Left colon (tissue), 2 donors: ENCODE measurements around the gene DENND1A. TPM values are rescaled to one million over a fixed set of nuclear protein-coding genes. Genes with fewer than 3 reads are reported as not detected.
A peak's percentile ranks its signal among the peaks of the same experiment; 100 is the strongest.
"Not testable (repeated sequence)": the region's sequence is repeated elsewhere in the genome, so short reads cannot be mapped to it uniquely, and the experiment has no call there.

Experiments
- ATAC-seq: fragments of 200-7000 bp; cut with Tn5 transposase; one replicate; pipeline ENCODE4 v1.9.1; 2020; ENCODE audit warnings: mild to moderate bottlenecking, moderate library complexity
- DNase-seq, 2 donors: peaks; one replicate each; pipeline ENCODE4 v3.0.0-alpha.2; 2020
- intact Hi-C, 2 donors: fragments of 100-400 bp; cut with DNase I in 1 of 2; cut with micrococcal nuclease in 1 of 2; formaldehyde crosslinking; loops; one replicate each; pipeline versions ENCODE4 v1.11.2 to v1.14.0; 2022; cut with DNase I, micrococcal nuclease
- long read RNA-seq: library from polyadenylated mRNA; unstranded; transcript quantifications from one replicate; pipeline ENCODE4 v2.0.0, GENCODE V29; 2021
- total RNA-seq, 2 donors: library from RNA; stranded (reverse); fragmentation: NEBNext Ultra II Directional; extraction: Animal tissue kit (Norgen Biotek cat#: 25700); gene quantifications; one replicate each; pipeline ENCODE4 v1.2.1, GENCODE V29; 2021
- donor health status: DM: no; HTN: no; CAD: no.
- donor health status: DM: yes; HTN: yes; CAD: no.

The DENND1A gene, protein sequence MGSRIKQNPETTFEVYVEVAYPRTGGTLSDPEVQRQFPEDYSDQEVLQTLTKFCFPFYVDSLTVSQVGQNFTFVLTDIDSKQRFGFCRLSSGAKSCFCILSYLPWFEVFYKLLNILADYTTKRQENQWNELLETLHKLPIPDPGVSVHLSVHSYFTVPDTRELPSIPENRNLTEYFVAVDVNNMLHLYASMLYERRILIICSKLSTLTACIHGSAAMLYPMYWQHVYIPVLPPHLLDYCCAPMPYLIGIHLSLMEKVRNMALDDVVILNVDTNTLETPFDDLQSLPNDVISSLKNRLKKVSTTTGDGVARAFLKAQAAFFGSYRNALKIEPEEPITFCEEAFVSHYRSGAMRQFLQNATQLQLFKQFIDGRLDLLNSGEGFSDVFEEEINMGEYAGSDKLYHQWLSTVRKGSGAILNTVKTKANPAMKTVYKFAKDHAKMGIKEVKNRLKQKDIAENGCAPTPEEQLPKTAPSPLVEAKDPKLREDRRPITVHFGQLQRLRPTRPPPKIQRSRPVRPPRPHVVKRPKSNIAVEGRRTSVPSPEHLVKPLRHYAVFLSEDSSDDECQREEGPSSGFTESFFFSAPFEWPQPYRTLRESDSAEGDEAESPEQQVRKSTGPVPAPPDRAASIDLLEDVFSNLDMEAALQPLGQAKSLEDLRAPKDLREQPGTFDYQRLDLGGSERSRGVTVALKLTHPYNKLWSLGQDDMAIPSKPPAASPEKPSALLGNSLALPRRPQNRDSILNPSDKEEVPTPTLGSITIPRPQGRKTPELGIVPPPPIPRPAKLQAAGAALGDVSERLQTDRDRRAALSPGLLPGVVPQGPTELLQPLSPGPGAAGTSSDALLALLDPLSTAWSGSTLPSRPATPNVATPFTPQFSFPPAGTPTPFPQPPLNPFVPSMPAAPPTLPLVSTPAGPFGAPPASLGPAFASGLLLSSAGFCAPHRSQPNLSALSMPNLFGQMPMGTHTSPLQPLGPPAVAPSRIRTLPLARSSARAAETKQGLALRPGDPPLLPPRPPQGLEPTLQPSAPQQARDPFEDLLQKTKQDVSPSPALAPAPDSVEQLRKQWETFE
- 10 to 100 TPM; 28.8 to 36.8 TPM for total RNA-seq
- long read RNA-seq, transcript DENND1A-202 (21 exons, 3,612 nt) = major isoform, 5 of 41 reads
- long read RNA-seq, partial matches to known transcripts = 4 of 41 reads
- long read RNA-seq, other reads (novel, unspliced or antisense) = 32 of 41 reads

DNA sequence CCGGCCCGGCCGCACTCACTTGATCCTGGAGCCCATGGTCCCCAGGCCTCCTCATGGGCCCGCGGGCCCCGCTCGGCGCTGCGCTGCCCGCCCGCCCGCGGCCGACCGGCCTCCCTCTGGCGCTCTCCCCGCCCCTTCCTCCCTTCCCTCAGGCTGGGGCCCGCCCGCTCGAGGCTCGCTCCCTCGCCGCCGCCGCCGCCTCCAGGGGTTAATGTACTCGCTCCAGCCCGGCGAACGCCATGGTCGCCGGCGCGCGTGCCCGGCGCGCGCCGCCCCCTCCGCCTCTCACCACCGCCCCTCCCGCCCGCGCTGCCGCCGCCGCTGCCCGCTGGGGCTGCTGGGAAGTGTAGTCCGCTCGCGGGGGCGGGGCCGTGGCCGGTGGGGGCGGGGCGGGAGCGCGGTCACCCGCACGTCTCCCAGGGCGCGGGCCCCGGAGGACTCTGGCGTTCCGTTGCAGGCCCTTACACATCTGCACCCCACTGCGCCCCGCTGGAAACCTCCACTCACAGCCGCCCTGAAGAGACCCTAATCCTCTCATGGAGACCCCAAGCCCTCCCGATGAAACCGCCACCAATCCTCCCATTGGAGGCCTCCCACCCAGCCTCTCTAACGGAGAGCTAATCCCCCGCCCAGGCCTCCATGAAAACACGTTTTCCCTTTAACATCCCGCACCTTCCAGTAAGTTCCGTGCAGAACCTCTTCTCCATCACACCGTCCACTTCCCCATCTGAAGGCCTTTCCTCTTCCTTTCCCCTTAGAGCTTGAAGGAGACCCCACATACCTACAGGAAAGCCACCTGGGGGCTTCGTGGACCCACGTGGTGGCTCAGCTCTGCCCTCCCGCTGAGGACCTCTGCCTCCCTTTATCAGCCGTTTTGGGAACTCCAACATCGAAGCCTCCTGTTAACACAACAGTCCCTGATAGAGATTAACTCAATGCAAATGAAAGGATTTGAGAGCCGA, at the start of gene DENND1A:
Gene DENND1A, minus strand, starts transcription at position 257 of the 962 bp plus-strand sequence. Its CDS starts 221 bp downstream, at position 36.
- intact Hi-C loops = no loop called here
- peak; percentile 85 for ATAC-seq
- DNase-seq = peak; percentile 90 to 94

DNA sequence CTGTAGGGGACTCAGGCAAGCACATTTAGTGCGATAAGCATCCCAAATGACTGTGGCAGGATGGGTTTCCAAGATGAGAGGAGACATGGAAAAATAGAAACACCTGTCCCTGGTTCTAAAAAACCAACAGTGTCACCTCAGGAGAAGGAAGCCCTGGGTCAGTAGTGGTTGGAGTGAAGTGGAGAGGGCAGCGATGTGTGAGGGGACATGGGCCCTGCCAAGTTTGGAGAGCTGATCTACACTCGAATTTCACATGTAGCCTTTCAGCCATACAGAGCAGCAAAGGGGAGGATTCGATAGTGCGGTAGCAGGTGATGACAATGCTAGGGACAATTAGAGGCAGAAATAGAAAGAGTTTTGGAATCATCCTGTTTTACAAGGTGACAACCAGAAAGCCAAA, 49.1 kb upstream of the DENND1A start:
- DNase-seq = no peak
- intact Hi-C loops = no loop called here
- ATAC-seq = no peak

DNA sequence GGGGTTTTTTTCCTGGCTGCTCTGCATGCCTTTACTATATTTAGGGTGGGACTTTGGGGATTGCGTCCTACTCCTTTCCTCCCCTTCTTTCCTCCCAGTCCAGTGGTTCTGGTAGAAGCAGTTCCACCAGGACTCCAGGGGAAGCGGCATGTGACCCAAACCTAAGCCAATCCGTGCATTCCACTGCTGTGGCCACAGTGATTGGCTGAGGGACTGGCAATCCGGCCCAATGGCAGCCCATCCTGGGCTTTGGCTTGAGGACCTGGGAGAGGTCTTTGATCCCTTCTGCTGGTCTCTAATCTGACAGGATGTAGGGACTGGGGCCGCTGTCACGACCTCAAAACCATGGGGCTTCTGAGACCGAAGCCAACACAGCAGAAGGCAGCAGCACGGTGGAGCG, 46.7 kb upstream of the DENND1A start:
- intact Hi-C loops, ATAC-seq, DNase-seq: not testable (repeated sequence)

DNA sequence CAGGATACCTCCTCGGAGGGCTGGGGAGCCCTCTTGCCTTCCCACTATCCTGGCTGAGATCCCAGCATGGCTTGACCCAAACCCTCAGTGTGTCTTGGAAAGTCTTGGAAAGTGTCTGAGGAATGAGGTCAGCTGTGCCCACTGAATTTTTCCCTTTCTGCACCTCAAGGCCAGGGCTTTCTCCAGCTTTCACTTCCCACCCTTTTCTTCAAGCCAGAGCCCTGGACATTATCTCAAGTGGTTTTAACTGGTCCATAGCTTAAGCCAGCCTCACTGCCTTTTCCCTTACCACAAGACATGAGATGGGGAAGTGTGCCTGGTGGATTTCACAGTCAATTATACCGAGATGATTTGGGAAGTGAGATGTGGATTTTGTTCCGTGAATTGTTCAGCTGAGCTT, 45.9 kb upstream of the DENND1A start:
- intact Hi-C loops = no loop called here
- ATAC-seq = no peak
- no peak for DNase-seq

DNA sequence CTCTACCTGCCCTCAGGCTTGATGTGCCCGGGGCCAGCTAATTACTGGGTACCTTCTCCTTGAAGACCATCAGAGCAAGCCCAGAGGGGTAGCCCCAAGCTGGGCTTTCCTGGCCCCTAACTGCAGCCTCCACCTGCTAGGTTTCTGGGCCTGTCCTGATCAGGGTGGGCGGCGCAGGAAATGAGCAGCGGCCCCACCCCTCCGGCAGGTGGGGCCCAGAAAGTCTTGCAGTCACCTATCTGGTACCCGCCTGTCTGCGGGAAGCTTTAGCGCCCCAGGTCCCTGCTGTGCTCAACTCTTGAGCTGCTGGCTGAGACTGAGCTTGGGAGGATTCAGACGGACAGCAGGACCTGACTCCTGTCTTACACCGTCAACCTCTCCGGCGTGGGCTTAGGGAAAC, 44.5 kb upstream of the DENND1A start:
- intact Hi-C loops = no loop called here
- DNase-seq = no peak

DNA sequence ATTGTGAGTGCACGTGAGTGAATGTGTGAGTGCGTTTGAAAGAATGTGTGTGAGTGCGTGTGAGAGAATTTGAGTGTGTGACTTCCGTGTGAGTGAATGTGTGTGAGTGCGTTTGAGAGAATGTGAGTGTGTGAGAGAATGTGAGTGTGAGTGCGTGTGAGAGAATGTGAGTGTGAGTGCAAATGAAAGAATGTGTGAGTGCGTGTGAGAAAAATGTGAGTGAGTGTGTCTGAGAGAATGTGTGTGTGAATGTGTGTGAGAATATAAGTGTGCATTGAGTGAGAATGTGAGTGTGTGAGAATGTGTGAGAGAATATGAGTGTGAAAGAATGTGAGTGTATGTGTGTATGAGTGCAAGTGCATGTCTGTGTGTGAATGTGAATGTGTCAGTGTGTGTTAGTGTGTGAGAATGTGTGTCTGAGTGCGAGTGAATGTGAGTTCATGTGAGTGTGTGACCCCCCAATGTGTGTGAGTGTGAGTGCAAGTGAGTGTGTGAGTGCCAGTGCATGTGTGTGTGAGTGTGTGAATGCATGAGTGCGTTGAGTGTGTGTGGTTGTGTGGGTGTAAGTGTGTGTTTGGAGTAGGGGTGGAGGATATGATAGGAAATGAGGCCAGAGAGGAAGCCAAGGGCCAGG, 43.8 kb upstream of the DENND1A start:
- DNase-seq (no peak), ATAC-seq (no peak)
- intact Hi-C loops = no loop called here

More for the DNA sequence above, 44.5 kb upstream of the DENND1A start:
- no peak for ATAC-seq

DNA sequence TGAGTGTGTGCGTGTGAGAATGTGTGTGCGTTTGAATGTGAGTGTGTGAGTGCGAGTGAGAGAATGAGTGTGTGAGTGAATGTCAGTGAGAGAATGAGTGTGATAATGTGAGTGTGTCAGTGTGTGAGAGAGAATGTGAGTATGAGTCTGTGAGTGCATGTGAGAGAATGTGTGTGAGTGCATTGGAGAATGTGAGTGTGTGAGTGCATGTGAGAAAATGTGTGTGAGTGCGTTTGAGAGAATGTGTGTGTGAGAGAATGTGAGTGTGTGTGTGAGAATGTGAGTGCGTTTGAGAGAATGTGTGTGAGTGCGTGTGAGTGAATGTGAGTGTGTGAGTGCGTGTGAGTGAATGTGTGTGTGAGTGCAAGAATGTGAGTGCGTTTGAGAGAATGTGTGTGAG, 42.7 kb upstream of the DENND1A start:
- ATAC-seq (no peak), DNase-seq (no peak)
- intact Hi-C loops = no loop called here

DNA sequence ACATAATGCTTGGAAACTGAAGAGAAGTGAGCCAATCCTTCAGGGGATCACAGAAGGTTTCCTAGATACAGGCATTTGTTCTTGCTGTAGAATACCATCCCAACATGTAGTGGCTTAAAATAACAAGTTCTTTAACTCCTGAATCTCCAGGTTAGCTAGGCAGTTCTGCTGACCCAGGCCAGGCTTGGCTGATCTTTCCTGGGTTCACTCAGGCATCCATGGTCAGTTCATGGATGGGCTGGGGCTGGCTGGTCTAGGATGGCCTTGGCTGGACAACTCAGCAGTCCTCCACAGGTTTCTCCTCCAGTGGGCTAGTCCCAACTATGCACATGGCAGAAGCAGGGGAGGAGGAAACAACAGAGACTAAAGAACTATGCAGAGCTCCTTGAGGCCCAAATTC, 37.4 kb upstream of the DENND1A start:
- intact Hi-C loops = no loop called here
- DNase-seq = no peak
- ATAC-seq = no peak

DNA sequence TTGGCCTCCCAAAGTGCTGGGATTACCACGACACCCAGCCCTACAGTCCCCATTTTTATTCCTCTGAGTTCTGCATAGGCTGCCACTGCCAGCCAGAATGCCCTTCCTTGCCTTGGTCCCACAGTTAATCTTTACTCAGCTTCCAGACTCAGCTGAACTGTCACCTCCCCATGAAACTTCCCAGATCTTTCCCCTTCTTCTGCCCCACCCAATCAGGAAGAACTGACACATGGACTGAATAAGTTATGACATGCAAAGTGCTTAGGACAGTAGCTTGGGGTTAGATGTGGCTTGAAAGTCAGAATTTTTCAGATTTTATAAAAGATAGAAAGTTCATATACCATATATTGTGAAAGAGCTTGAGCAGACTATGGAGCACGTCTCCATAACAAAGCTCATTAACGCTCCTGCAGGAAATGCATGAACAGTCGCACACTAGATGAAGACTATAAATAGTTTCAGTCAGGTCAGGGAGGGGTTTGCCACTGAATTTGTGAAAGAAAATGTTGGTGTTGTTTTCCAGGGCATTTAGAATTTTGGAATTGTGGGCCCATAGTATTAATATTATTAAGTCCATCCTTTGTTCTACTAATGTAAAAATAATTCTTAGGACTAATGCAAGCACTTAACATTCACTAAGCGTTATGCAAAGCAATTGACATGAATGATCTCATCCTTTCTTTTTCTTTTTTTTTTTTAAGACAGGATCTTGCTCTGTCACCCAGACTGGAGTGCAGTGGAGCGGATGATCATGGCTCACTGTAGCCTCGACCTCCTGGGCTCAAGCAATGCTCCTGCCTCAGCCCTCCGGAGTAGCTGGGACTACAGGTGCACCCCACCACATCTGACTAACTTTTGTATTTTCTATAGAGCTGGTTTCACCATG, 36.1 kb upstream of the DENND1A start:
- intact Hi-C loops = no loop called here
- peak; percentile 67 for ATAC-seq
- DNase-seq = no peak

DNA sequence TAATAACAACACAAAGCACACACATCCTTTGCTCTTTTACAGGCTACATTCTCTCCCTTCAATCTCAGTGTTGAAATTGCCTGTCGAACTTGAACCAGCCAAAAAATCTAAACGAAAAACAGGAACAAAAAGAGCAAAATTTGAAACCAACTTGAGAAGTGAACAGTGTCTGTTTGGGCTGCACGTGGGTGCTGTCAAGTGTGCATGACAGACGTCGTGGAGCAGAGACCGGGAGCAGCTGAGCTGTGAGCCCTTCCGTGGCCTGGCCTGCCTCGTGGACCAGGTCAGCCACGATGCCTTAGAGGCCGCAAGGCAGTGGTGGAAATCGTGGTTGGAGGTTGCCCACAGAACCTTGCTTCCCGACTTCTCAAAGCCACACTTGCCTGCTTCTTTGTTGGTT, 34.8 kb upstream of the DENND1A start:
- DNase-seq = no peak
- intact Hi-C loops = no loop called here

DNA sequence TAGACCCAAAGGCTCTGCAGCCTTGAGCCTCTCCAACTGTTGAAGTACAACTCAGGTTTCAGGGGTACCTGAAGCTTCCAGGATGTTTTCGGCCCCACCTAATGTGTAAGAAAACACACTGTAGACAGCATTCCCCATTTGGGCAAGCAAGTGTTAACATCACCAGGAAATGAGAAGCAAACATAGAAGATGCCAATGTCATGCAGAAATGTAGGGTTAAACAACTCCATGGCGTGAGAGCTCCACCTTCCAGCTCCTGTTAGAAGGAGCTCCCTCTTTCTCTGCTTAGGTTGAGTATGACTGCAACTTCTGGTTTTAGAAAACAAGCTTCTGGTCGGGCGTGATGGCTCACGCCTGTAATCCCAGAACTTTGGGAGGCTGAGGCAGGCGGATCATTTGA, 31.0 kb upstream of the DENND1A start:
- DNase-seq (no peak), ATAC-seq (peak; percentile 44)
- intact Hi-C loops = no loop called here

More for the DNA sequence above, 34.8 kb upstream of the DENND1A start:
- no peak for ATAC-seq

DNA sequence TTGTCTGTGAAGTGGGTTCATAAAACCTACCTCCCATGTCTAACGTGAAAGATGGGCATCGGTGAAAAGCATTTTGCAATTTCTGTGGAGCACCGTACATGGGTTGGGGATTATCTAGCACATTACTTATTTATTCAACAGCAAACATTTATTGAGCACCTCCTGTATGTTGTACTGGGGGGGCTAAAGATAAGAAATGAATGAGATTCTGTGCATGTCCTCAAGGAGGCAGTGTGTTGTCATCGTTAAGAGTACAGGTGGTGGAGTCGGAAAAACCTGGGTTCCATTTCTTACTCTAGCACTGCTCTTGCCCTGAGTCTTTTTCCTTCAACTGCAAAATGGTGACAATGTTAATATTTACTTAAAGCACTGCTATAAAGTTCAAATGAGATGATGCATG, 30.4 kb upstream of the DENND1A start:
- intact Hi-C loops = no loop called here
- DNase-seq (no peak), ATAC-seq (no peak)

DNA sequence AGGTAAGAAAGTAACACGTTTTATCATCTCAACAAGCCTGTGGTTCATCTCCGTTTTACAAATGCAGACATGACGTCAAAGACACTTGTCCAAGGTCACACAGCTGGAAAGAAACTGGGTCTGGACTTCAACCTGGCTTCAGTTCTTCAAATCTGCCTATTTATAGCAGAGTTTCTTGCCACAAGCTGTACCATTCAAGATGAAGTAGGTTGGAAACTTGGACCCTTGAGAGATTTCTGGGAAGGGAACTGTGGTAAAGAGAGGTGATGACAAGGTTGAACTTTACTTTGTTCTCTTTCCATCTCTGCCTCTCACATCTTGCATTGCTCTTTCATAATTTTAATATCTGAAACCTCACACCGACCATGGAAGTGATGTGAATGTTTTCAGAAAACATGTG, 29.9 kb upstream of the DENND1A start:
- intact Hi-C loops = no loop called here
- DNase-seq (no peak), ATAC-seq (no peak)

DNA sequence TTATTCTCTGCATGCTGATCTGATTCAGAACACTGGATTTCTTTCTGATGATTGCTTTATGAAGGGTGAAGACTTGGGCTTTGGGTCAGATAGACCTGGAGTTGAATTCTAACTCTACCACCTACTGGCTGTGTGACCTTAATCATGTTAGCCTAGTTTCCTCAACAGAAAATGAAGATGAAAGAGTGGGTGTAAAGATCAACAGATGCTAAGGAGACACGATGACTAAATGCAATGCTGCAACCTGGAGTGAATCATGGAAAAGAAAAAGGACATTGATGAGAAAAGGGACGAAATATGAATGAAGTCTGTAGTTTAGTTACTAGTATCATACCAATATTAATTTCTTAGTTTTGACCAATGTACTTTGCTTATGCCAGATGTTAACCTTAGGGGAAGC, 27.8 kb upstream of the DENND1A start:
- ATAC-seq (no peak), DNase-seq (no peak)
- intact Hi-C loops = no loop called here

DNA sequence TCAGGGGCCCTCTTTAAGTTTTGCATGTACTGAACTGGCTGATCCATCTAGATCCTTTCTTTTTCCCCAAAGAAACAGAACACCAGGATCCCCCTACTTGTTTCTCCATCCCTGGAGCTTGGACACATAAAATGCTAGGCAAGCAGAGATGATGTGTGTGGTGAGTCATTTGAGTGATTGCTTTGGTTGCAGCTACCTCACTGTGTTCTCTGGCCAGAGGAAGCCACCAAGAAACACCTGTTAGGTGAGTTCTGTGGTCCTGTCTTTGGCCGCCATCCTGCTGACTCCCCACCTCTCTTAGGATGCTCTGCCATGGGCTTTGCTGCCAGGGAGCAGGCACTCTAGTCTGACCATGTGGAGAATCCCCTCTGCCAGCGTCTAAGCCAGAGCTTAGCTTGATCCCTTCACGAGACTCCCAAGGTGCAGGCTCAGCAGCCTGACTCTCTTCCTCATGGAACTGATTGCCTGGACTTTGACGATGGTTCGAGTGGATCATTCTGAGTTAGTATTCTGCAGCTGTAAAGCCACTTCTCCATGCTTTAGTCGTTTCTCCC, 27.3 kb upstream of the DENND1A start:
- ATAC-seq (no peak), DNase-seq (no peak)
- intact Hi-C loops = no loop called here

DNA sequence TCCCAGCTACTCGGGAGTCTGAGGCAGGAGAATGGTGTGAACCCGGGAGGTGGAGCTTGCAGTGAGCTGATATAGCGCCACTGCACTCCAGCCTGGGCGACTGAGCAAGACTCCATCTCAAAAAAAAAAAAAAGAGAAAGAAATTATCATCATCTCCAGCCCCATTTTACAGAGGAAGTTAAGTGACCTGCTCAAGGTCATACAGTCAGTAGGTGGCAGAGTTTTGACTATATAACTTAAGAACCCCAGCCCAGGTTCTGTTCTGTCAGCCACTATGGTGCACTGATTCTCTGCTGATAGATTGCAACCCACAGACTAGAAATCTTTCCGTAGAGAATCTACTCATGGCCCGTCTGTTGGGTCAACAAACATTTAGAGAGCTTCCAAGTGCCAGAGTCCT, 25.7 kb upstream of the DENND1A start:
- intact Hi-C loops = no loop called here
- DNase-seq = no peak
- no peak for ATAC-seq
